Central memory CD8-positive, alpha-beta T cell (primary cell): ENCODE data around the gene ZNF490.
A peak's percentile ranks its signal among the peaks of the same experiment; 100 is the strongest.
"Not testable (repeated sequence)": the region's sequence is repeated elsewhere in the genome, so short reads cannot be mapped to it uniquely, and the experiment has no call there.

Source experiments
- ATAC-seq: fragments of 150-1000 bp; cut with Tn5 transposase; replicated peaks from 2 replicates; pipeline ENCODE4 v1.10.0; 2022; ENCODE audit warnings: mild to moderate bottlenecking, moderate FRiP score, moderate number of reproducible peaks; ENCODE audit not compliant: poor library complexity, severe bottlenecking; ENCODE audit errors: extremely low read depth
- DNase-seq, 2 donors: peaks; one replicate each; pipeline ENCODE4 v3.0.0; 2021; ENCODE audit warnings: low spot score in 2 of 2
- H3K27ac Mint-ChIP-seq: one replicate; pipeline ENCODE4 v1.8.0; 2022; ENCODE audit warnings: low read depth, mild to moderate bottlenecking, moderate library complexity, mixed read lengths
- H3K27me3 Mint-ChIP-seq: one replicate; pipeline ENCODE4 v1.8.0; 2022; ENCODE audit warnings: mixed read lengths
- H3K36me3 Mint-ChIP-seq: one replicate; pipeline ENCODE4 v1.8.0; 2022; ENCODE audit warnings: mild to moderate bottlenecking, moderate library complexity, mixed read lengths; ENCODE audit not compliant: insufficient read depth
- H3K4me1 Mint-ChIP-seq: one replicate; pipeline ENCODE4 v1.8.0; 2022; ENCODE audit warnings: mixed read lengths
- H3K4me3 Mint-ChIP-seq: one replicate; pipeline ENCODE4 v1.8.0; 2022; ENCODE audit warnings: mild to moderate bottlenecking, moderate library complexity, mixed read lengths
- H3K9me3 Mint-ChIP-seq: one replicate; pipeline ENCODE4 v1.8.0; 2022; ENCODE audit warnings: mixed read lengths

The ZNF490 gene

GRCh38 chr19:12641456-12641855 lies 30.8 kb upstream of the ZNF490 start:
- Mint-ChIP-seq H3K27me3 (no peaks in the 10 kb centered on the region), H3K36me3 (peaks cover 8% of the 10 kb centered on the region), H3K27ac (no peak overlapping the region), H3K4me1 (peaks cover 9% of the 10 kb centered on the region), H3K4me3 (no peak overlapping the region), H3K9me3 (no peaks in the 10 kb centered on the region)
- no peak for ATAC-seq
- DNase-seq = no peak

GRCh38 chr19:12639901-12640613 lies 29.4 kb upstream of the ZNF490 start:
- DNase-seq = peak; percentile 66 to 76
- Mint-ChIP-seq H3K27me3 (no peaks in the 10 kb centered on the region), H3K36me3 (peaks cover 8% of the 10 kb centered on the region), H3K9me3 (no peaks in the 10 kb centered on the region), H3K27ac (peak overlapping the region; percentile 91), H3K4me3 (peak overlapping the region; percentile 71), H3K4me1 (peaks cover 14% of the 10 kb centered on the region)
- peak; percentile 93 for ATAC-seq

- ATAC-seq (no peak), DNase-seq (no peak)
- H3K27me3 Mint-ChIP-seq = no peaks in the 10 kb centered on the region
- no peak overlapping the region for H3K27ac Mint-ChIP-seq
- H3K4me1 Mint-ChIP-seq = peaks cover 16% of the 10 kb centered on the region
- no peak overlapping the region for H3K4me3 Mint-ChIP-seq
- H3K9me3 Mint-ChIP-seq = no peaks in the 10 kb centered on the region
- peaks cover 3% of the 10 kb centered on the region for H3K36me3 Mint-ChIP-seq
Observed at GRCh38 chr19:12638611-12639182, 28.1 kb upstream of the ZNF490 start.

GRCh38 chr19:12636631-12637030 lies 26.0 kb upstream of the ZNF490 start:
- H3K4me3 Mint-ChIP-seq = no peak overlapping the region
- peaks cover 16% of the 10 kb centered on the region for H3K4me1 Mint-ChIP-seq
- H3K27me3 Mint-ChIP-seq = no peaks in the 10 kb centered on the region
- no peaks in the 10 kb centered on the region for H3K9me3 Mint-ChIP-seq
- peaks cover 8% of the 10 kb centered on the region for H3K36me3 Mint-ChIP-seq
- no peak overlapping the region for H3K27ac Mint-ChIP-seq
- ATAC-seq (no peak), DNase-seq (no peak)

- Mint-ChIP-seq H3K4me1 (peaks cover 4% of the 10 kb centered on the region), H3K27me3 (no peaks in the 10 kb centered on the region), H3K9me3 (peaks cover 13% of the 10 kb centered on the region), H3K36me3 (peaks cover 57% of the 10 kb centered on the region), H3K27ac (no peak overlapping the region), H3K4me3 (no peak overlapping the region)
- no peak for DNase-seq
- ATAC-seq = no peak
Observed at GRCh38 chr19:12629215-12629614, 18.6 kb upstream of the ZNF490 start.

- peaks cover 64% of the 10 kb centered on the region for H3K36me3 Mint-ChIP-seq
- ATAC-seq = no peak
- no peak overlapping the region for H3K4me3 Mint-ChIP-seq
Observed at GRCh38 chr19:12628040-12629022, 17.7 kb upstream of the ZNF490 start.

GRCh38 chr19:12626958-12627357 lies 16.3 kb upstream of the ZNF490 start:
- no peaks in the 10 kb centered on the region for H3K27me3 Mint-ChIP-seq
- H3K27ac Mint-ChIP-seq = no peak overlapping the region
- ATAC-seq = no peak
- no peak overlapping the region for H3K4me3 Mint-ChIP-seq
- DNase-seq = no peak
- H3K36me3 Mint-ChIP-seq = peaks cover 68% of the 10 kb centered on the region
- H3K9me3 Mint-ChIP-seq = peaks cover 13% of the 10 kb centered on the region
- H3K4me1 Mint-ChIP-seq = peaks cover 12% of the 10 kb centered on the region

More at GRCh38 chr19:12628040-12629022, 17.7 kb upstream of the ZNF490 start:
- Mint-ChIP-seq H3K9me3 (peaks cover 13% of the 10 kb centered on the region), H3K27ac (no peak overlapping the region), H3K4me1 (peaks cover 7% of the 10 kb centered on the region), H3K27me3 (no peaks in the 10 kb centered on the region)
- no peak for DNase-seq

- ATAC-seq (no peak), DNase-seq (no peak)
- Mint-ChIP-seq H3K27ac (no peak overlapping the region), H3K4me1 (peaks cover 21% of the 10 kb centered on the region), H3K4me3 (no peak overlapping the region), H3K9me3 (peaks cover 7% of the 10 kb centered on the region), H3K36me3 (peaks cover 63% of the 10 kb centered on the region), H3K27me3 (no peaks in the 10 kb centered on the region)
Observed at GRCh38 chr19:12623361-12624031, 12.9 kb upstream of the ZNF490 start.

DNA sequence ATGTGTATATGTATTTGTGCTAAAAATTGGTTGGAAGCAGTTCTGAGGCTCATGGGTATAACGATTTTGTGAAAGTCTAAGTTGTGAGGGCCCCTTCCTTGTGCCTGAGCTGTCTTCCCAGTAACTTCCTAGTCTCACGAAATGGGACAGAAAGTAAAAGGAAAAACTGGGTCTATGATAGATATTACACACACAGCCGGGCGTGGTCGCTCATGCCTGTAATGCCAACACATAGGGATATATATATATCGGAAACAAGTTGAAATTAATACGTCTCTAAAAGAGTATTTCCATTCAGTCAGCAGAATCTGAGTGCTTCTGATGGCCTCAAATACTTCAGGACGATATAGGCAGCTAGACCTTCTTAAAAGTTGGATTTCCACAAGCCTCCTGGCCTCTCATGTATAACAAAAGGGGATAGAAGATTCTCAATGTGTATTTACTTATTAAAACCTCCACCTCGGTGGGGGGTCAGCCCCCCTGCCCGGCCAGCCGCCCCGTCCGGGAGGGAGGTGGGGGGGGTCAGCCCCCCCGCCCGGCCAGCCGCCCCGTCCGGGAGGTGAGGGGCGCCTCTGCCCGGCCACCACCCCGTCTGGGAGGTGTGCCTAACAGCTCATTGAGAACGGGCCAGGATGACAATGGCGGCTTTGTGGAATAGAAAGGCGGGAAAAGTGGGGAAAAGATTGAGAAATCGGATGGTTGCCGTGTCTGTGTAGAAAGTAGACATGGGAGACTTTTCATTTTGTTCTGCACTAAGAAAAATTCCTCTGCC lies 10.8 kb upstream of the ZNF490 start:
- not testable (repeated sequence) for H3K9me3 Mint-ChIP-seq, DNase-seq, ATAC-seq, H3K4me3 Mint-ChIP-seq, H3K27me3 Mint-ChIP-seq, H3K27ac Mint-ChIP-seq
- H3K4me1 Mint-ChIP-seq = peaks cover 24% of the 10 kb centered on the region
- peaks cover 47% of the 10 kb centered on the region for H3K36me3 Mint-ChIP-seq

DNA sequence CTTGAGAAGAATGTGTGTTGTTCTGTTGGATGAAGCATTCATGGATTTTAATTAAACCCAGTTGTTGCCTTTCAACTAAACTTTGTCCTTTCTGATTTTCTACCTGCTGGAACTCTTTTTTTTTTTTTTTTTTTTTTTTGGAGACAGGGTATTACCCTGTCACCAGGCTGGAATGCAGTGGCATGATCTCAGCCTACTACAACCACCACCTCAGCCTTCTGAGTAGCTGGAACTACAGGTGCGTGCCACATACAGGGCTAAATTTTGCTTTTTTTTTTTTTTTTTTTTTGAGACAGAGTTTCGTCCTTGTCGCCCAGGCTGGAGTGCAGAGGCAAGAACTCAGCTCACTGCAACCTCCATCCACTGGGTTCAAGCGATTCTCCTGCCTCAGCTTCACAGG lies 7.0 kb upstream of the ZNF490 start:
- H3K36me3 Mint-ChIP-seq = peaks cover 38% of the 10 kb centered on the region
- no peaks in the 10 kb centered on the region for H3K9me3 Mint-ChIP-seq
- no peak for DNase-seq
- peaks cover 38% of the 10 kb centered on the region for H3K4me1 Mint-ChIP-seq
- H3K4me3 Mint-ChIP-seq = no peak overlapping the region
- peak overlapping the region; percentile 25 for H3K27ac Mint-ChIP-seq
- H3K27me3 Mint-ChIP-seq = no peaks in the 10 kb centered on the region
- ATAC-seq = no peak

GRCh38 chr19:12611361-12611699 lies 717 bp upstream of the ZNF490 start:
- ATAC-seq (no peak), DNase-seq (no peak)
- peak overlapping the region; percentile 98 for H3K27ac Mint-ChIP-seq
- no peaks in the 10 kb centered on the region for H3K27me3 Mint-ChIP-seq
- peaks cover 32% of the 10 kb centered on the region for H3K36me3 Mint-ChIP-seq
- no peaks in the 10 kb centered on the region for H3K9me3 Mint-ChIP-seq
- H3K4me3 Mint-ChIP-seq = peak overlapping the region; percentile 99
- peaks cover 29% of the 10 kb centered on the region for H3K4me1 Mint-ChIP-seq

DNA sequence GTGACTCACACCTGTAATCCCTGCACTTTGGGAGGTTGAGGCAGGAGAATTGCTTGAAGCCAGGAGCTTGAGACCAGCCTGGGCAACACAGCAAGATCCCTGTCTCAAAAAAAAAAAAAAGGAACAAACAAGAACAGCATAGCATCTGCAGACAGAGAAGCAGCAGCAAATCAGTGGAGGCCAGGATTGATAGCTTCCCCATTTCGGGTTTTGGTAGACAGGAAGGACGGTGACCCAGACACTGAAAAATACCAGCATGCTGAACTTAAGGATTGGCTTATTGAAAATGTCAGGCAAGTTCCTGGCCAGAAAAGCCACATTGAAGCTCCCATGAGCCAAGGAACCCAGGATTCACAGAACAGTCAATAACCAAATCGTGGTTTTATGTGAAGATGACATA lies 3.0 kb downstream of the ZNF490 start:
- Mint-ChIP-seq H3K27me3 (no peaks in the 10 kb centered on the region), H3K9me3 (no peaks in the 10 kb centered on the region), H3K4me3 (no peak overlapping the region), H3K4me1 (peaks cover 14% of the 10 kb centered on the region), H3K36me3 (peaks cover 19% of the 10 kb centered on the region), H3K27ac (no peak overlapping the region)
- ATAC-seq (no peak), DNase-seq (no peak)
